Sigmoid colon (tissue), 4 donors: Measurements from ENCODE around the gene CRISPLD2.

Experiments used
- CTCF ChIP-seq, 4 experiments: fragments of 450-650 bp in 3 of 4; fragments of 200-600 bp in 1 of 4; IDR thresholded peaks; one replicate each; pipeline ENCODE4 v1.5.1; 2016 to 2019; ENCODE audit warnings: antibody characterized with exemption in 4 of 4, mild to moderate bottlenecking in 3 of 4, moderate library complexity in 2 of 4
- EP300 ChIP-seq, 4 donors: sonication (generic); formaldehyde crosslinking; IDR thresholded peaks; one replicate each; pipeline ENCODE4 v1.6.1; 2017; ENCODE audit warnings: antibody characterized with exemption in 4 of 4
- POLR2A ChIP-seq, 2 donors: fragments of 450-650 bp; IDR thresholded peaks; one replicate each; pipeline ENCODE4 v1.6.1; 2016; ENCODE audit warnings: antibody characterized with exemption in 2 of 2, mild to moderate bottlenecking in 2 of 2, moderate library complexity in 2 of 2
- POLR2AphosphoS5 ChIP-seq, 4 donors: sonication (generic); formaldehyde crosslinking; IDR thresholded peaks; one replicate each; pipeline ENCODE4 v1.6.1; 2017; ENCODE audit warnings: antibody characterized with exemption in 4 of 4

GRCh38 chr16:84822990-84823389 lies 3.2 kb downstream of the CRISPLD2 start:
- TF ChIP-seq CTCF (IDR thresholded peaks at IDR 0.05) (no peak), POLR2A (IDR thresholded peaks at IDR 0.05) (no peak), POLR2AphosphoS5 (IDR thresholded peaks at IDR 0.05) (peak in 2 of 4 donors; percentile 6 to 53), EP300 (IDR thresholded peaks at IDR 0.05) (no peak)
